ENCODE results near the gene NEK8.
A peak's percentile ranks its signal among the peaks of the same experiment; 100 is the strongest.

NEK8 gene

GRCh38 chr17:28711723-28712031, 16.9 kb upstream of the NEK8 start, which contains the start of gene PROCA1:
PROCA1 (minus strand) TSS chr17:28711888; CDS start chr17:28711660, 228 bp downstream.
- no peak for DNase-seq
- H3K27ac ChIP-seq: no peak within 1 kb of the TSS
- no peaks in the 10 kb centered on the region for H3K9me3 ChIP-seq (ENCODE audit: severe bottlenecking)
- H3K36me3 ChIP-seq: peaks cover 6% of the 10 kb centered on the region; the same call in 1 of the 2 replicates
- no peak for TF ChIP-seq CTCF (IDR thresholded peaks at IDR 0.05; ENCODE audit: low read depth, low read length)
- no peak within 1 kb of the TSS for H3K4me3 ChIP-seq (ENCODE audit: low read depth, low read length)
- H3K27me3 ChIP-seq (ENCODE audit: insufficient read depth, low read depth, severe bottlenecking): no peaks in the 10 kb centered on the region

- DNase-seq: no peak
- no peak for TF ChIP-seq CTCF (IDR thresholded peaks at IDR 0.05; ENCODE audit: low read depth, low read length)
- Histone ChIP-seq H3K4me3 (ENCODE audit: low read depth, low read length) (no peak overlapping the region), H3K36me3 (peaks cover 4% of the 10 kb centered on the region; the same call in 1 of the 2 replicates), H3K27me3 (ENCODE audit: insufficient read depth, low read depth, severe bottlenecking) (no peaks in the 10 kb centered on the region), H3K27ac (no peak overlapping the region), H3K9me3 (ENCODE audit: severe bottlenecking) (no peaks in the 10 kb centered on the region)
Measured at GRCh38 chr17:28712032-28712704, 16.4 kb upstream of the NEK8 start.

GRCh38 chr17:28712705-28713415, 15.7 kb upstream of the NEK8 start:
- TF ChIP-seq CTCF (IDR thresholded peaks at IDR 0.05; ENCODE audit: low read depth, low read length): no peak
- H3K27ac ChIP-seq: no peak overlapping the region
- no peaks in the 10 kb centered on the region for H3K36me3 ChIP-seq
- no peaks in the 10 kb centered on the region for H3K27me3 ChIP-seq (ENCODE audit: insufficient read depth, low read depth, severe bottlenecking)
- no peak overlapping the region for H3K4me3 ChIP-seq (ENCODE audit: low read depth, low read length)
- DNase-seq: no peak
- no peaks in the 10 kb centered on the region for H3K9me3 ChIP-seq (ENCODE audit: severe bottlenecking)

GRCh38 chr17:28714281-28714680, 14.3 kb upstream of the NEK8 start:
- TF ChIP-seq CTCF (IDR thresholded peaks at IDR 0.05; ENCODE audit: low read depth, low read length): 0 out of 2 replicates have a peak, but pooled peaks have one; percentile 20
- H3K36me3 ChIP-seq: no peaks in the 10 kb centered on the region
- H3K27me3 ChIP-seq (ENCODE audit: insufficient read depth, low read depth, severe bottlenecking): no peaks in the 10 kb centered on the region
- no peak overlapping the region for H3K4me3 ChIP-seq (ENCODE audit: low read depth, low read length)
- no peaks in the 10 kb centered on the region for H3K9me3 ChIP-seq (ENCODE audit: severe bottlenecking)
- no peak overlapping the region for H3K27ac ChIP-seq
- no peak for DNase-seq

- no peak for TF ChIP-seq CTCF (IDR thresholded peaks at IDR 0.05; ENCODE audit: low read depth, low read length)
- no peak for DNase-seq
- Histone ChIP-seq H3K27ac (no peak overlapping the region), H3K4me3 (ENCODE audit: low read depth, low read length) (no peak overlapping the region), H3K36me3 (peaks cover 4% of the 10 kb centered on the region), H3K27me3 (ENCODE audit: insufficient read depth, low read depth, severe bottlenecking) (no peaks in the 10 kb centered on the region), H3K9me3 (ENCODE audit: severe bottlenecking) (no peaks in the 10 kb centered on the region)
Measured at GRCh38 chr17:28715217-28715616, 13.4 kb upstream of the NEK8 start.

Data from WERI-Rb-1 (cell line).